ENCODE results near the gene UGT1A6. TPM values are rescaled to one million over a fixed set of nuclear protein-coding genes. Genes with fewer than 3 reads are reported as not detected.
"Not testable (repeated sequence)": the region's sequence is repeated elsewhere in the genome, so short reads cannot be mapped to it uniquely, and the experiment has no call there.

The UGT1A6 gene
- total RNA-seq, 1 experiment from 2014 or later = not detected

DNA sequence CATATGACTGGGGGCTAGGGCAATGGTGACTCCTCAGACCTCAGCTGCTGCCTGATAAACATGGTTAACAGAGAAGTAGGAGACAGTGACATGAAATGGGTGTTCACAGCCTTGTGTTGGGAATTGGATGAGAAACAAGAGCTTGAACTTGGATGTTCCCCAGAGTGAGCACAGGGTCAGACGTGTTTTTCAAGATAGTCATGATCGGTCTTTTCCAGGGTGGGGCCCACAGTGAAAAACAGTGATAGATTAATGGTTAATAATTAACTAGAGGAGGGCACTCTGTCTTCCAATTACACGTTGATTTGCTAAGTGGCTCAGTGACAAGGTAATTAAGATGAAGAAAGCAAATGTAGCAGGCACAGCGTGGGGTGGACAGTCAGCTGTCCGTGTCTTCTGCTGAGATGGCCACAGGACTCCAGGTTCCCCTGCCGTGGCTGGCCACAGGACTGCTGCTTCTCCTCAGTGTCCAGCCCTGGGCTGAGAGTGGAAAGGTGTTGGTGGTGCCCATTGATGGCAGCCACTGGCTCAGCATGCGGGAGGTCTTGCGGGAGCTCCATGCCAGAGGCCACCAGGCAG is 36.1 kb downstream of the UGT1A6 start, which contains the start of gene UGT1A3:
TSS of gene UGT1A3 (plus strand) at position 320 of the 579 bp plus-strand sequence. CDS start at position 405, 85 bp downstream.
- no peak for DNase-seq (ENCODE audit: low read depth)

GRCh38 chr2:233736868-233737653 is 44.4 kb downstream of the UGT1A6 start:
- peak; percentile 8 for DNase-seq (ENCODE audit: low read depth)

DNA sequence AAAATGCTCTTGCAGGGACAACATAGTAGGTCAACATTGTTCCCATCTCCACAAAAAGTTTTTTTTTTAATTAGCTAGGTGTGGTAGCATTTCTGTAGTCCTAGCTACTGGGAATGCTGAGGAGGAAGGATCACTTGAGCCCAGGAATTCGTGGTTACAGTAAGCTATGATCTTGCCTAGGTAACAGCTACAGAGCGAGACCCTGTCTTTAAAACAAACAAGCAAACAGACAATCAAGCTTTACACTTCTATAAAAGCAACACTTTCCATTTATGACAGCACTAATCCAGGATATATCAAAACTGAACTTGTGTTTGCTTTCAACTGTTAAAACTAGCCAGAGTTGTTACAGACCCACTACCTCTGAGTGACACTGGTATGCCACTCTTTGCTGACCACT is 48.2 kb downstream of the UGT1A6 start:
- no peak for DNase-seq (ENCODE audit: low read depth)

GRCh38 chr2:233743464-233744259 is 51.0 kb downstream of the UGT1A6 start:
- no peak for DNase-seq (ENCODE audit: low read depth)

GRCh38 chr2:233745073-233745755 is 52.5 kb downstream of the UGT1A6 start:
- DNase-seq (ENCODE audit: low read depth) = no peak

GRCh38 chr2:233745838-233746237 is 53.1 kb downstream of the UGT1A6 start:
- not testable (repeated sequence) for DNase-seq (ENCODE audit: low read depth)

DNA sequence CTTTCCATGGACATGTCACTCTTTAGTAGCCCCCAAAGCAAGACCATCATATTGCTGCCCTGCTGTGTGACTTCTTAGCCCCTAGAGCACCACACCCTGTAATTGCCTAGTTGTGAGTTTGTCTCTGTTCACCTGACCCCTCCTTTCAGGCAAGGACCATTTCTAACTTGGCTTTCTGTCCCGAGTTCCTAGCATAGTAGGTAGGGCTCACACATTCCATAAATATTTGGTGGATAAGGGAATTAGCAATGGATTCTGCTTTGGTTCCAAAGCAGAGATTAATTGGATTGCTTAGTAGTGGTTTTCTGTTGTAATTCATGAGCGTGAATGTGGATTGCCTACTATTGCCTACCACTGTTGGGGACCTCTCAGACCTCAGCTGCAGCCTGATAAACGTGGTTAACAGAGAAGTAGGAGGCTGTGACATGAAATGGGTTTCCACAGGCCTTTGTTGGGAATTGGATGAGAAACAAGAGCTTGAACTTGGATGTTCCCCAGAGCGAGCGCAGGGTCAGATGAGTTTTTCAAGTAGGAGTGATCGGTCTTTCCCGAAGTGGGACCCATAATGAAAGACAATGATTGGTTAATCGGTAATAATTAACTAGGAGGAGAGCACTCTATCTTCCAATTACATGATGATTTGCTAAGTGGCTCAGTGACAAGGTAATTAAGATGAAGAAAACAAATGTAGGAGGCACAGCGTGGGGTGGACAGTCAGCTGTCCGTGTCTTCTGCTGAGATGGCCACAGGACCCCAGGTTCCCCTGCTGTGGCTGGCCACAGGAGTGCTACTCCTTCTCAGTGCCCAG is 54.0 kb downstream of the UGT1A6 start:
- no peak for DNase-seq (ENCODE audit: low read depth)

GRCh38 chr2:233747283-233747544 is 54.5 kb downstream of the UGT1A6 start:
- no peak for DNase-seq (ENCODE audit: low read depth)

- not testable (repeated sequence) for DNase-seq (ENCODE audit: low read depth)
These were observed 58.0 kb downstream of the UGT1A6 start for GRCh38 chr2:233750689-233751088.

DNA sequence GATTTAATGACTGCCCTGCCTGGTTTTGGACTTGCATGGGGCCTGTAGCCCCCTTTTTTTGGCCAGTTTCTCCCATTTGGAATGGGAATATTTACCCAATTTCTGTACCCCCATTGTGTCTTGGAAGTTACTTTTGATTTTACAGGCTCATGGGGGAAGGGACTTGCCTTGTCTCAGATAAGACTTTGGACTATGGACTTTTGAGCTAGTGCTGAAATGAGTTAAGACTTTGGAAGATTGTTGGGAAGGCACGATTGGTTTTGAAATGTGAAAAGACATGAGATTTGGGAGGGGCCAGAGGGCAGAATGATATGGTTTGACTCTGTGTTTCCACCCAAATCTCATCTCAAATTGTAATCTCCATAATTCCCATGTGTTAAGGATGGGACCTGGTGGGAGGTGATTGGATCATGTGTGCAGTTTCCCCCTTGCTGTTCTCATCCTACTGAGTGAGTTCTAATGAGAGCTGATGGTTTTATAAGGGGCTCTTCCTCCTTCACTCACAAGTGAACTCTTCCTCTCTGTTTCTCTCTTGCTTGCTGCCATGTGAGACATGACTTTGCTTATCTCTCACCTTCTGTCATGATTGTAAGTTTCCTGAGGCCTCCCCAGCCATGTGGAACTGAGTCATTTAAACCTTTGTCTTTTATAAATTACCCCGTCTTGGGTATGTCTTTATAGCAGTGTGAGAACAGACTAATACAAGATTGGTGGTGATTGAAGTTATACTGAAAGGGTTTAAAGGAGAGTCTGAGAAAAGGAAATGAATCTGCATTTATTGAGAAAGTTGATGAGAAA is 58.7 kb downstream of the UGT1A6 start:
- DNase-seq (ENCODE audit: low read depth) = not testable (repeated sequence)

GRCh38 chr2:233754872-233755611 is 62.4 kb downstream of the UGT1A6 start:
- no peak for DNase-seq (ENCODE audit: low read depth)

GRCh38 chr2:233756429-233757081 is 63.9 kb downstream of the UGT1A6 start:
- DNase-seq (ENCODE audit: low read depth) = no peak

- no peak for DNase-seq (ENCODE audit: low read depth)
These were observed 65.5 kb downstream of the UGT1A6 start for GRCh38 chr2:233758141-233758540.

DNA sequence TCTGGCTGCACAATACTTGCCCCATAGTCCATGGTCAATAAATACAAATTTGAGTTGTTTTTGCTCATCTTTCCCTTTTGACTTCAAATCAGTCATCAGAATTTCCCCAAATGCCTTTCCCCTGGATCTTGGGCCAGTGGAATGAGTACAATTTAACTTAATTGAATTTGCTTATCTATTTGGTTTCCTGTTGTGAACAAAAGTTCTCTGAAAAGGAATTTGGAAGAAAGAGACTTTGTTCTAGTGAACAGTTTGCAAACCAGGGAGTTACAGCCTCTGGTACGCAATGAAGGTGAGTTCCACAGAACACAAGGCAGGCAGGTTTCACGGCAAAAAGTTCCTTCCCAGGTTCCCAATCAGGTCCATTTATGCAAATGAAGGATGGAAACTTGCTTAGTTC is 66.2 kb downstream of the UGT1A6 start:
- no peak for DNase-seq (ENCODE audit: low read depth)

DNA sequence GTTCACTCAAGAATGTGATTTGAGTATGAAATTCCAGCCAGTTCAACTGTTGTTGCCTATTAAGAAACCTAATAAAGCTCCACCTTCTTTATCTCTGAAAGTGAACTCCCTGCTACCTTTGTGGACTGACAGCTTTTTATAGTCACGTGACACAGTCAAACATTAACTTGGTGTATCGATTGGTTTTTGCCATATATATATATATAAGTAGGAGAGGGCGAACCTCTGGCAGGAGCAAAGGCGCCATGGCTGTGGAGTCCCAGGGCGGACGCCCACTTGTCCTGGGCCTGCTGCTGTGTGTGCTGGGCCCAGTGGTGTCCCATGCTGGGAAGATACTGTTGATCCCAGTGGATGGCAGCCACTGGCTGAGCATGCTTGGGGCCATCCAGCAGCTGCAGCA is 67.4 kb downstream of the UGT1A6 start, which contains the start of gene UGT1A1:
TSS of gene UGT1A1 (plus strand) at position 228 of the 400 bp plus-strand sequence. CDS start at position 246, 18 bp downstream.
- no peak for DNase-seq (ENCODE audit: low read depth)

GRCh38 chr2:233761040-233761769 is 68.5 kb downstream of the UGT1A6 start:
- DNase-seq (ENCODE audit: low read depth) = peak; percentile 14

DNA sequence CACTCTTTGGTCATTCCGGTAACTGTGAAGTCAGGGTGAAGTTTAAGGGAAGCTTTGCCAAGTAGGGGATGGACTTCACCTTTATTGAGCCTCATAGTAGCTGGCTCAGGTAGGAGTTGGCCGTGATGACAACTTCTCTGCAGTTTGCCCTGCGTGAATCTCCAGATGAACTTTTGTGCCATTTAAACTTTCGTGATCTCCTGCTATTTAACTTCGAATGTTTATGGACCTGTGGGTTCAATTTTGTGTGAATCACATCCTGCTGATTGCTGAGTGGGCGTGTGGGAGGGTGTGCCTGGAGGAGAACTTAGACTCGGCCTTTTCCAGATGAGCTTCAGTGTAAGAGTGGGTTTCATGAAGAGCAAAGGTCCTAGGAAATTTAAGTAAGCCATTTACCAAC is 71.6 kb downstream of the UGT1A6 start:
- peak; percentile 89 for DNase-seq (ENCODE audit: low read depth)

DNA sequence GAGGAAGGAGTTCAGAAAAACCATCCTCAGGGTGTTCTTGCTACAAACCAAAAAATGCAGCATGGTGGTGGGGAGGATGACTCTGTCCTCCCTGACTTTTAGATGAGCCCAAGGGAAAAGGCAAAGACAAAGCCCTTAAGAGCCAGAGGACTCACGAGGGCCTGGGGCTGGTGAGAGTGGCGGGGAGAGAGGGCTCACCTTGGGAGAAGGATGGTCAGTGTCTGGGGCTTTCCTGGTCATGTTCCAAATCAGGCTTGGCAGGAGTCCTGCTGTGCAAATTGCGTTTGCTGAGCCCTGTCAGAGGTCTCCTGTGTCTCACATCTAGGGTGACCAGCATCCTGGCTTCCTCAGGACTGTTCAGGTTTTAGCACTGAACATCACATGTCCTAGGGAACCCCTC is 72.1 kb downstream of the UGT1A6 start:
- peak; percentile 68 for DNase-seq (ENCODE audit: low read depth)
